ENCODE results near the gene TMC1. TPM values are rescaled to one million over a fixed set of nuclear protein-coding genes. Genes with fewer than 3 reads are reported as not detected.
"Not testable (repeated sequence)": the region's sequence is repeated elsewhere in the genome, so short reads cannot be mapped to it uniquely, and the experiment has no call there.

Gene TMC1
- total and polyA plus RNA-seq, 10 of the 15 experiments (the other 5 are each of a cell fraction or from before 2014, with no cell fraction given): 0.06 to 0.94 (median 0.40) TPM; not detected in 1

DNA sequence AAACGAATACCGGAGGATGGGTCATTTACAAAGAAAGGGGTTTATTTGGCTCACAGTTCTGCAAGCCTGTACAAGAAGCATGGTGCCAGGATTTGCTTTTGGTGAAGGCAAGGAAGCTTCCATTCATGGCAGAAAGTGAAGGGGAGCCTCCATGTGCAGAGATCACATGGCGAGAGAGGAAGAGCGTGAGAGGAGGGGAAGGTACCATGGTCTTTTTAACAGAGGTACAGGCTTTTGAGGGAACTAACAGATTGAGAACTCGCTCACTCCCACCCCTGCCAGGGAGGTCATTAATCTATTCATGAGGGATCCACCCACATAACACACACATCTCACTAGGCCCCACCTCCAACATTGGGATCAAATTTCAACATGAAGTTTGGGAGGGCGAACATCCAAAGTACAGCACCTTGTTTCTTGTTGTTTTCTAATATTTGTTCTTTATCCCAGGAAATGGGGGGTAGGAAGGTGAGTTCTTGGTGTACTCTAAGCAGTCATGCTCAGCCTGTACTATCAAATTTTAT lies 18.5 kb downstream of the TMC1 start (continued):
- TF ChIP-seq, protein P1, sequence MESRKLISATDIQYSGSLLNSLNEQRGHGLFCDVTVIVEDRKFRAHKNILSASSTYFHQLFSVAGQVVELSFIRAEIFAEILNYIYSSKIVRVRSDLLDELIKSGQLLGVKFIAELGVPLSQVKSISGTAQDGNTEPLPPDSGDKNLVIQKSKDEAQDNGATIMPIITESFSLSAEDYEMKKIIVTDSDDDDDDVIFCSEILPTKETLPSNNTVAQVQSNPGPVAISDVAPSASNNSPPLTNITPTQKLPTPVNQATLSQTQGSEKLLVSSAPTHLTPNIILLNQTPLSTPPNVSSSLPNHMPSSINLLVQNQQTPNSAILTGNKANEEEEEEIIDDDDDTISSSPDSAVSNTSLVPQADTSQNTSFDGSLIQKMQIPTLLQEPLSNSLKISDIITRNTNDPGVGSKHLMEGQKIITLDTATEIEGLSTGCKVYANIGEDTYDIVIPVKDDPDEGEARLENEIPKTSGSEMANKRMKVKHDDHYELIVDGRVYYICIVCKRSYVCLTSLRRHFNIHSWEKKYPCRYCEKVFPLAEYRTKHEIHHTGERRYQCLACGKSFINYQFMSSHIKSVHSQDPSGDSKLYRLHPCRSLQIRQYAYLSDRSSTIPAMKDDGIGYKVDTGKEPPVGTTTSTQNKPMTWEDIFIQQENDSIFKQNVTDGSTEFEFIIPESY (IDR thresholded peaks at IDR 0.05): no peak
- no peak for TF ChIP-seq TCF12 (IDR thresholded peaks at IDR 0.05; ENCODE audit: low read depth, low read length)
- no peak for TF ChIP-seq CREM (IDR thresholded peaks at IDR 0.05; ENCODE audit: low read depth)
- no peak for TF ChIP-seq POLR2A (IDR thresholded peaks at IDR 0.05; ENCODE audit: low read depth, low read length)

DNA sequence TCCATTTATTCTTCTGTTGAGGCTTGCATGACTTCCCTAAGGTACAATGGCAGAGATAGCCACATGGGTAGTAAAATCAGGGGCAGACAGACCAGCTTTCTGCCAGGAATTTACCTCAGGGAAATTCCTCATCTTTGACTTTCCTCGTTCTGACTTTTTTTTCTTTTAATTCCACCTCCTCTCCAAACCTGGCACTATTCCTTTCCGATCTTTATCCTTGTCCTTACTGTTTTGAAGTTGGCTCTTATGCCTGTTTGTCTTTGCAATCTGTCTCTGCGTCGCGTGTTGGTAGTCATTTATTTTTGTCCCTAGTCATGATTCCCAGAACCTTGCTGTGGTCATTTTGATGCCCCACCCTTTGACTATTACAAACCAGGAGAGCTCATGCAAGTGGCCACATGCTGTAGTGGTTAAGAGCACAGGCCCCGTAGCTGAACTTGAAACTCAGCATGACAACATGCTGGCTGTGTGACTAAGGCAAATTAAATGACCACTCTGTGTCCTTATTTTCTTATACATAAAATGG lies 19.0 kb downstream of the TMC1 start:
- Histone ChIP-seq H3K27ac (ENCODE audit: control insufficient read depth, insufficient read depth) (no peak overlapping the region), H3K36me3 (ENCODE audit: control insufficient read depth in 2 of 2, insufficient read depth in 2 of 2, low read length in 1 of 2) (no peaks in the 10 kb centered on the region), H3K79me2 (ENCODE audit: control insufficient read depth, insufficient read depth, low read length) (no peaks in the 10 kb centered on the region), H3K4me1 (ENCODE audit: control insufficient read depth, insufficient read depth, low read length) (no peaks in the 10 kb centered on the region), H2AFZ (ENCODE audit: control insufficient read depth, low read depth, low read length) (no peak overlapping the region), H3K4me3 (no peak overlapping the region), H3K9me3 (replicated peaks; ENCODE audit: control insufficient read depth, insufficient read depth, low read length) (no peaks in the 10 kb centered on the region; the same call in 2 of the 3 replicates), H4K20me1 (ENCODE audit: control insufficient read depth, insufficient read depth) (no peaks in the 10 kb centered on the region), H3K4me2 (ENCODE audit: control insufficient read depth, insufficient read depth) (no peak overlapping the region), H3K27me3 (replicated peaks in 1 of 2; ENCODE audit: control insufficient read depth in 2 of 2, insufficient read depth in 2 of 2, low read length in 1 of 2) (no peaks in the 10 kb centered on the region), H3K9ac (ENCODE audit: control insufficient read depth, insufficient read depth, low read length) (no peak overlapping the region)
- ChIA-PET CTCF (interaction anchor here (1.5 to 1.7 kb wide), 2 partner anchors 14 to 49 kb away, joined by 4 to 5 read pairs; no protein-coding TSS in a partner anchor), POLR2A (interaction anchor here (1.4 kb wide), 1 partner anchor 175 kb away, joined by 3 read pairs; no protein-coding TSS in a partner anchor), SMC1A (ENCODE audit: uncharacterized antibody, unreplicated experiment) (interaction anchor here (0.7 to 1.4 kb wide), 5 partner anchors 10 to 73 kb away, joined by 3 to 4 read pairs (median 3); no protein-coding TSS in a partner anchor), RAD21 (ENCODE audit: unreplicated experiment) (interaction anchor here (1.2 kb wide), 1 partner anchor 9 kb away, joined by 3 read pairs; no protein-coding TSS in a partner anchor)
- TF ChIP-seq RUNX3 (IDR thresholded peaks at IDR 0.05; ENCODE audit: low read length) (no peak), SUPT20H (IDR thresholded peaks at IDR 0.05; ENCODE audit: borderline replicate concordance, control insufficient read depth, low read depth, low read length) (no peak), SMAD1 (IDR thresholded peaks at IDR 0.05; ENCODE audit: low read depth, partially characterized antibody) (no peak), YBX1 (IDR thresholded peaks at IDR 0.05) (no peak), PML (IDR thresholded peaks at IDR 0.05; ENCODE audit: low read length) (no peak), IRF4 (IDR thresholded peaks at IDR 0.05; ENCODE audit: low read depth, low read length) (no peak)
- TF ChIP-seq, protein P2, sequence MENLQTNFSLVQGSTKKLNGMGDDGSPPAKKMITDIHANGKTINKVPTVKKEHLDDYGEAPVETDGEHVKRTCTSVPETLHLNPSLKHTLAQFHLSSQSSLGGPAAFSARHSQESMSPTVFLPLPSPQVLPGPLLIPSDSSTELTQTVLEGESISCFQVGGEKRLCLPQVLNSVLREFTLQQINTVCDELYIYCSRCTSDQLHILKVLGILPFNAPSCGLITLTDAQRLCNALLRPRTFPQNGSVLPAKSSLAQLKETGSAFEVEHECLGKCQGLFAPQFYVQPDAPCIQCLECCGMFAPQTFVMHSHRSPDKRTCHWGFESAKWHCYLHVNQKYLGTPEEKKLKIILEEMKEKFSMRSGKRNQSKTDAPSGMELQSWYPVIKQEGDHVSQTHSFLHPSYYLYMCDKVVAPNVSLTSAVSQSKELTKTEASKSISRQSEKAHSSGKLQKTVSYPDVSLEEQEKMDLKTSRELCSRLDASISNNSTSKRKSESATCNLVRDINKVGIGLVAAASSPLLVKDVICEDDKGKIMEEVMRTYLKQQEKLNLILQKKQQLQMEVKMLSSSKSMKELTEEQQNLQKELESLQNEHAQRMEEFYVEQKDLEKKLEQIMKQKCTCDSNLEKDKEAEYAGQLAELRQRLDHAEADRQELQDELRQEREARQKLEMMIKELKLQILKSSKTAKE (IDR thresholded peaks at IDR 0.05; ENCODE audit: low read depth, poor library complexity, severe bottlenecking): no peak
- BruUV-seq (replicated peaks): no TSS peak
- in situ Hi-C loops (cut with MboI) (no loop called here), intact Hi-C loops (cut with micrococcal nuclease; ENCODE audit: unreplicated experiment) (no loop called here)
- FAIRE-seq: no peak
- WGBS (ENCODE audit: insufficient coverage, insufficient replicate concordance, low lambda C conversion rate, missing lambda C conversion rate): 55% methylated on average over 6 of the region's 6 CpGs
- ATAC-seq: no peak
- DNase-seq (ENCODE audit: low read depth, low spot score): no peak

DNA sequence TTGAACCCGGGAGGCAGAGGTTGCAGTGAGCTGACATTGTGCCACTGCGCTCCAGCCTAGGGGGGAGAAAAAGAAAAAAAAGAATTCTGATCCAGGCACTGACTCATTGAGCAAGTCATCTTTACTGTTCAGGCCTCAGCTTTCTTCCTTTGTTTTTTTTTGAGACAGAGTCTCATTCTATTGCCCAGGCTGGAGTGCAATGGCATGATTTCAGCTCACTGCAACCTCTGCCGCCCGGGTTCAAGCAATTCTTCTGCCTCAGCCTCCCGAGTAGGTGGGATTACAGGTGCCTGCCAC lies 21.1 kb downstream of the TMC1 start:
- H3K4me1 ChIP-seq (ENCODE audit: control insufficient read depth, insufficient read depth, low read length); H3K79me2 ChIP-seq (ENCODE audit: control insufficient read depth, insufficient read depth, low read length); DNase-seq (ENCODE audit: low read depth, low spot score); H3K4me3 ChIP-seq; H2AFZ ChIP-seq (ENCODE audit: control insufficient read depth, low read depth, low read length); BruUV-seq (replicated peaks); in situ Hi-C loops (cut with MboI); CTCF ChIA-PET; FAIRE-seq; H3K9ac ChIP-seq (ENCODE audit: control insufficient read depth, insufficient read depth, low read length); H3K27me3 ChIP-seq (replicated peaks in 1 of 2; ENCODE audit: control insufficient read depth in 2 of 2, insufficient read depth in 2 of 2, low read length in 1 of 2); H3K36me3 ChIP-seq (ENCODE audit: control insufficient read depth in 2 of 2, insufficient read depth in 2 of 2, low read length in 1 of 2); H3K4me2 ChIP-seq (ENCODE audit: control insufficient read depth, insufficient read depth); H3K27ac ChIP-seq (ENCODE audit: control insufficient read depth, insufficient read depth); ATAC-seq; intact Hi-C loops (cut with micrococcal nuclease; ENCODE audit: unreplicated experiment); H4K20me1 ChIP-seq (ENCODE audit: control insufficient read depth, insufficient read depth); H3K9me3 ChIP-seq (replicated peaks; ENCODE audit: control insufficient read depth, insufficient read depth, low read length): not testable (repeated sequence)
- ChIA-PET RAD21 (ENCODE audit: unreplicated experiment) (interaction anchor here (1.0 kb wide), 1 partner anchor 98 kb away, joined by 3 read pairs; no protein-coding TSS in a partner anchor), SMC1A (ENCODE audit: uncharacterized antibody, unreplicated experiment) (interaction anchor here (1.1 kb wide), 1 partner anchor 107 kb away, joined by 3 read pairs; no protein-coding TSS in a partner anchor), POLR2A (interaction anchor here (1.2 kb wide), 1 partner anchor 14 kb away, joined by 5 read pairs; no protein-coding TSS in a partner anchor)
- 81% methylated on average over 5 of the region's 5 CpGs for WGBS (ENCODE audit: insufficient coverage, insufficient replicate concordance, low lambda C conversion rate, missing lambda C conversion rate)

All from GM12878 (cell line).